HFF-Myc (cell line): Measurements from ENCODE around the gene PHKB.

Source experiments
- DNase-seq: peaks from one replicate; pipeline ENCODE4 v3.0.0-alpha.2; 2011; ENCODE audit warnings: low read depth; ENCODE audit errors: extremely low read depth
- H3K4me3 ChIP-seq: replicated peaks from 2 replicates; pipeline ENCODE4 v1.5.1; 2011; ENCODE audit warnings: low read depth, mild to moderate bottlenecking, control low read depth, low read length
- CTCF ChIP-seq: IDR thresholded peaks from 2 replicates; pipeline ENCODE4 v1.5.1; 2012; ENCODE audit warnings: mild to moderate bottlenecking, low read depth, low read length, control low read depth; ENCODE audit errors: missing control alignments

PHKB gene

GRCh38 chr16:47581114-47581513, 120.0 kb downstream of the PHKB start:
- no peak for DNase-seq
- no peak overlapping the region for H3K4me3 ChIP-seq
- peak; percentile 24 for TF ChIP-seq CTCF

GRCh38 chr16:47584464-47585225, 123.5 kb downstream of the PHKB start:
- no peak for TF ChIP-seq CTCF
- no peak overlapping the region for H3K4me3 ChIP-seq
- DNase-seq, result no peak

- TF ChIP-seq CTCF, result no peak
- no peak for DNase-seq
- H3K4me3 ChIP-seq, result no peak overlapping the region
Measured at GRCh38 chr16:47586121-47586520, 125.0 kb downstream of the PHKB start.

GRCh38 chr16:47590472-47590871, 129.3 kb downstream of the PHKB start:
- DNase-seq, result no peak
- no peak for TF ChIP-seq CTCF
- no peak overlapping the region for H3K4me3 ChIP-seq

- no peak for DNase-seq
- no peak overlapping the region for H3K4me3 ChIP-seq
- no peak for TF ChIP-seq CTCF
Measured at GRCh38 chr16:47592232-47592631, 131.1 kb downstream of the PHKB start.

GRCh38 chr16:47599512-47599911, 138.4 kb downstream of the PHKB start:
- no peak for DNase-seq

More at GRCh38 chr16:47599512-47599911, 138.4 kb downstream of the PHKB start:
- no peak for TF ChIP-seq CTCF
- H3K4me3 ChIP-seq, result no peak overlapping the region
